ENCODE data around the gene ZNRD2.
"Not testable (repeated sequence)": the region's sequence is repeated elsewhere in the genome, so short reads cannot be mapped to it uniquely, and the experiment has no call there.

The ZNRD2 gene

DNA sequence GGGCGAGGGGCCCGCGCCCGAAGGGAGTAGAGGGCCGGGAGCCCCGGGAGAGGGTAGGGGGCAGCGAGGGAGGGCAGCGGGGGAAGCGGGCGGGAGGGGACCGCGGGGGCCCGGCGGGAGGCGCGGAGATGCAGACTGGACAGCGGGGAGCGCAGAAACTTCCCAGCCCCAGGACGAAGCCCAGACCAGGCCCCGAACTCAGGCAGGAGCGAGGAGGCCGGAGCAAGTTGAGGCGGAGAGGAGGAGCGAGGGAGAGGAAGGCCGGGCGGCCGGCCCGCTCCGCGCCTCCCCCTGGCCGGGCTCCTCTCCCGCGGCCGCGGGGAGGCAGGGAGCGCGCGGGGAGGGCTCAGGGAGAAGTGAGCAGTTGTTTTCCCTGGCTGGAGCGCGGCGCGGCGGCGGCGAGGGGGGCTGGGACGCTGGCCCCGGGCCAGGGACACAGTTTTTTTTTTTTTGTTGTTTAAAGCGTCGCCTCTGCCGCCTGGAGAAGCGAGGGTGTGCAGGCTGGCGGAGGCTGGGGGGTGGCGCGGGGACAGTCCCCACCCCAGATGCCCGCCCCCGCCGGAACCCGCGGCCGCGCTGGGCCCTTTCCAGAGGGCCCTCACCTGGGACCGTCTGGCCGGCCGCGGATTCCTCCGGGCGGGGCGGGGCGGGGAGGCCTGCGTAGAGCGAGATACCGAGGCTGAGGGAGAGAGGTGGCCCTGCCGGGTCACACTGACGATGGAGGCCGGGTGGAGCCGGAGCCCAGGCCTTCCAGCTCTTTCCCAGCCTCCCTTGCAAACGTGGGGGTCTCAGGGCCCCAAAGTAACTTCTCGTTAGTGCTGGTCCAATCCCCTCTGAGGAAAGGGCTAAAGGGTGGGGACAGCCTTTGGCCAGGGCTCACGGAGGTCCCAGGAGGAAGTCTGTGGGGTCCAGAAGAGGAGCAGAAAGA, 12.0 kb upstream of the ZNRD2 start, which contains the start of gene LTBP3:
Gene LTBP3 (minus strand): TSS at position 358 of the 928 bp plus-strand sequence. CDS start 400 bp downstream, outside the sequence.
- Mint-ChIP-seq H3K27me3 (no peaks in the 10 kb centered on the region), H3K4me1 (ENCODE audit: low read depth) (peaks cover 58% of the 10 kb centered on the region), H3K9me3 (ENCODE audit: low read depth) (no peaks in the 10 kb centered on the region), H3K4me3 (peak within 1 kb of the TSS; percentile 88), H3K36me3 (no peaks in the 10 kb centered on the region), H3K27ac (peak within 1 kb of the TSS; percentile 94)

DNA sequence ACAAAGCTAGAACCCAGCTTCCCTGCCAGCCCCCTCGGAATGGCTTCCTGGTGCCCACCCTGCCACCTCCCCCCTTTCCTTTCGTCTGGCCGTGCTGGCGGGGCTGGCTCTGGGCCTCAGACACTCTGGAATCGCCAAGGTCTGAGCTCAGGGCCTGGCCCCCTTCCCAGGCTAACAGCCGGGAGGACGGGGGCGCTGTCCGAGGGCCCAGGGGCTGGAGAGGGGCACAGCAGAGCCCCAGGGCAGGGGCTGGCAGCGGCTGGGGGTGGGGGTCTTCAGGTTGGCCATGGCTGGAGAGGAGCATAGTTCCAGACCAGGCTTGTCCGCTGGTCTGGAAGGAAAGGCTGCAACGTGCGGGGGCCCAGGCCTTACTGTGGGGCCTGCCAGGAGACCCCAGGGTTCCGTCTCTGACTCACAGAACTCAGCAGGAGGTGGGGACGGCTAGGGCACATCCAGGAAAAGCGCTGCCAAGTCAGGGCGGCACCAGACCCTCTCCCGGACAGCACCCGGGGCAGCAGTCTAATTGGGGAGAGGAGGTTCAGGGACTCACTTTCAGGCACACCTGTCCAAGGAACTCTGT, 11.3 kb upstream of the ZNRD2 start:
- Mint-ChIP-seq H3K4me1 (ENCODE audit: low read depth) (peaks cover 57% of the 10 kb centered on the region), H3K9me3 (ENCODE audit: low read depth) (no peaks in the 10 kb centered on the region), H3K27ac (peak overlapping the region; percentile 81), H3K4me3 (peak overlapping the region; percentile 62), H3K27me3 (no peaks in the 10 kb centered on the region), H3K36me3 (no peaks in the 10 kb centered on the region)

DNA sequence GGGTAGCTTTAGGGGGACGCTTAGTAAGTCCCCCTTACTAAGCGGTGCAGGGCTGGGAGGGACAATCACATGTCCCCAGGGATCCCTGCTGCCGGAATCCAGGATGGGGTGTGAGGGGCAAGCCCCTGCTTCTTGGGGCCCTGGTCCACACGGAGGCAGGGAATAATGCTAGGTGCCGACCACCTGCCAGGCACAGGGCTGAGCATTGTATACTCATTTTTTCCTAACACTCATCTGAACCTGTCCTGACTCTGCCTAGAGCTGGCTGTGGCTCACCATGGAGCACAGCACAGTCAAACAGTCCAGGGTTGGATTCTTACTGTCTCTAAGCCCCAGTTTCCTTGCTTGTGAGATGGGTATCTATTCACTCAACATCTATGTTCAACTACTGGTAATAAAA, 10.7 kb upstream of the ZNRD2 start:
- H3K36me3 Mint-ChIP-seq, result no peaks in the 10 kb centered on the region
- H3K27me3 Mint-ChIP-seq, result no peaks in the 10 kb centered on the region
- H3K9me3 Mint-ChIP-seq (ENCODE audit: low read depth), result no peaks in the 10 kb centered on the region
- peak overlapping the region; percentile 62 for H3K4me3 Mint-ChIP-seq
- H3K27ac Mint-ChIP-seq, result peak overlapping the region; percentile 81
- H3K4me1 Mint-ChIP-seq (ENCODE audit: low read depth), result peaks cover 53% of the 10 kb centered on the region

GRCh38 chr11:65559951-65560537, 10.2 kb upstream of the ZNRD2 start:
- H3K36me3 Mint-ChIP-seq, result no peaks in the 10 kb centered on the region
- H3K27me3 Mint-ChIP-seq, result no peaks in the 10 kb centered on the region
- H3K4me1 Mint-ChIP-seq (ENCODE audit: low read depth), result peaks cover 52% of the 10 kb centered on the region
- H3K4me3 Mint-ChIP-seq, result peak overlapping the region; percentile 30
- no peaks in the 10 kb centered on the region for H3K9me3 Mint-ChIP-seq (ENCODE audit: low read depth)
- peak overlapping the region; percentile 81 for H3K27ac Mint-ChIP-seq

DNA sequence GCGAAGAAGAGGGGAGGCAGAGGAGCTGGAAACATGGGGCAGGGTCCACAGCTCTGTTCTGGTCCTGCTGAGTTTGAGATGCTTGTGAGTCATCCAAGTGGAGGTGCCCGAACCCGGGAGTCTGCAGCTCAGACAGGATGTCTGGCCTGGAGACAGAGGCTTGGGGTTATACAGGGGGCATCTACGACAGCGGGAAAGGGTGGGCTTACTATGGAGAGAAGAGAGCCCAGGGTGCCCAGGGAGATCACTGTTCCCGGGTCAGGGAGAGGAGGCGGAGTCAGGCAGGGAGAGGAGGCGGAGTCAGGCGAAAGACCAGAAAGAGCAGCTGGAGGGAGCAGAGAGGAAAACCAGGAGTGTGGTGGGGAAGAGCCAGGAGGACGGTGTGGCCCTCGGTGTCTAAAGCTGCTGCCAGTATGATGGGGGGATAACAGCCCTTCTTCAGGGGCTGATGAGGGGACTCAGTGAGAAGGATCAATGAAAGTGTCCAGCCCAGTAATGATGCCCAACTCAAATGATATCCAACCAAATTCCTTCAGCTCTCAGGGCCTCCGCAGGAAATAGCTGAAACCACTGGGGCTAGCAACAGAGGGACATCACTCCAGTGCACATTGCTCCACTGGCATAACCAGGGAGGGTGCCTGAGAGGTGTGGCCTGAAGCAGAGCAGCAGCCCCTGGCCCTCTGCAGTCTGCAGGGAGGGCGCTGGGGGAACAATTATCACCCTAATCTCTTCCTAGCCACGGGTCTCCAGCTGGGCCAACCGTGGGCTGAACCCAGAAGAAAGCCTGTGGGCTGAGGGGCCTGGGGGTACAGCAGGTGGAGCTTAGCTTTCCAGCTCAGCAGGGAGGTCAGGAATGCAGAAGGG, 9.5 kb upstream of the ZNRD2 start:
- Mint-ChIP-seq H3K9me3 (ENCODE audit: low read depth) (no peaks in the 10 kb centered on the region), H3K4me3 (peak overlapping the region; percentile 30), H3K27me3 (no peaks in the 10 kb centered on the region), H3K36me3 (no peaks in the 10 kb centered on the region), H3K4me1 (ENCODE audit: low read depth) (peaks cover 52% of the 10 kb centered on the region), H3K27ac (peak overlapping the region; percentile 81)

GRCh38 chr11:65562020-65562419, 8.3 kb upstream of the ZNRD2 start:
- Mint-ChIP-seq H3K4me1 (ENCODE audit: low read depth) (peaks cover 53% of the 10 kb centered on the region), H3K27me3 (no peaks in the 10 kb centered on the region), H3K36me3 (no peaks in the 10 kb centered on the region), H3K27ac (peak overlapping the region; percentile 34), H3K9me3 (ENCODE audit: low read depth) (no peaks in the 10 kb centered on the region), H3K4me3 (peak overlapping the region; percentile 5)

DNA sequence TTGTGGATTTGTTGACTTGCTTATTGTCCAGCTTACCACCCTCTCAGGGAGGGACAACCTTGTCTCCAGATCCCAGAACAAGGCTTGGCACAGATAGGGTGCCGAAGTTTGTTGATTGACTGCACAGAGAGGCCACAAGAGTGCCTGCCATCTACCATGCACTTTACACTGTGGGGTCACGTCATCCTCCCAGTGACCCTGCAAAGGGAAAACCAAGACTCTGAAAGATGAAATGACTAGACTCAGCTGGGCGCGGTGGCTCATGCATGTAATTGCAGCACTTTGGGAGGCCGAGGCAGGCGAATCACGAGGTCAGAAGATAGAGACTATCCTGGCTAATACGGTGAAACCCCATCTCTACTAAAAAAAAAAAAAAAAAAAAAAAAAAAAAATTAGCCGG, 7.5 kb upstream of the ZNRD2 start:
- H3K9me3 Mint-ChIP-seq (ENCODE audit: low read depth), result no peaks in the 10 kb centered on the region
- H3K36me3 Mint-ChIP-seq, result no peaks in the 10 kb centered on the region
- H3K27ac Mint-ChIP-seq, result peak overlapping the region; percentile 41
- no peak overlapping the region for H3K4me3 Mint-ChIP-seq
- H3K27me3 Mint-ChIP-seq, result no peaks in the 10 kb centered on the region
- peaks cover 51% of the 10 kb centered on the region for H3K4me1 Mint-ChIP-seq (ENCODE audit: low read depth)

- peaks cover 3% of the 10 kb centered on the region for H3K36me3 Mint-ChIP-seq
- no peak overlapping the region for H3K4me3 Mint-ChIP-seq
- H3K27me3 Mint-ChIP-seq, result no peaks in the 10 kb centered on the region
- H3K4me1 Mint-ChIP-seq (ENCODE audit: low read depth), result peaks cover 56% of the 10 kb centered on the region
- no peaks in the 10 kb centered on the region for H3K9me3 Mint-ChIP-seq (ENCODE audit: low read depth)
- H3K27ac Mint-ChIP-seq, result peak overlapping the region; percentile 86
Measured at GRCh38 chr11:65563601-65564000, 6.7 kb upstream of the ZNRD2 start.

- H3K9me3 Mint-ChIP-seq (ENCODE audit: low read depth); H3K36me3 Mint-ChIP-seq; H3K27me3 Mint-ChIP-seq: not testable (repeated sequence)
- Mint-ChIP-seq H3K4me1 (ENCODE audit: low read depth) (peaks cover 54% of the 10 kb centered on the region), H3K27ac (peak overlapping the region; percentile 96), H3K4me3 (peak overlapping the region; percentile 74)
Measured at GRCh38 chr11:65564879-65565559, 5.3 kb upstream of the ZNRD2 start.

DNA sequence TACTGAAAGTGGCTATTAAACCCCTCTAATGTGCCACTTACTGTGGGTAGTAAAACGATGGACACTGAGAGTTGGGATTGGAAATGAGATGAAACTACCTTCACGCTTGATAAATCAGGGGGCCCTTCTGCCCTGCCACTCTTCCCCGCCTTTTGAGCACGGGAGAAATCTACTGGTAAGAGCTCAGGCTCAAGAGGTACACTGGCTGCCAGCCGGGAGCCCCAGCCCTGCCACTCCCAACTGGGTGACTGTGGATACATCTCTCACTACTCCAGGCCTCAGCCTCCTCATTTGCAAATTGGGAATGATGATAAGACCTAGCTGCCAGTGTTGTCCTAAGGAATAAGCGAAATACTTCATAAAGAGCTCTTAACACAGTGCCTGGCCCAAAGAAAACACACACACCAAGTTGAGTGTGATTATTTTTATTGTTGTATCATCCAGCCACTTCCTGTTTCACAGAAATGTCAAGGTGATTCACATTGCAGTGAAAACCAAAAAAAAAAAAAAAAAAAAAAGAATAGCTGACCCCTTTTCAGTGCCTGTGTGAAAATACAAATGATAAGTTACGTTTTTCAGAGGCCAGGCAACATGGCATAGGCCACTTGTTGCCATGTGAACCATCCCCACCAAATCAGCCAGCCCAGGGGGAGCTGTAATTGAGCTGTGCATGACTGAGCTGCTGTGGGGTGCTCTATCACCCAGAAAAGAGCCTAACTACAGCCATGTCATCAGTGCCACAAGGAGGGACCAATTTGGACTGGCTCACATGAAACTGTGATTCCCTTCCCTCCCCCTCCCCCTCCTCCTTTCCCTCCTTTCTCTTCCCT, 4.4 kb upstream of the ZNRD2 start:
- peak overlapping the region; percentile 96 for H3K27ac Mint-ChIP-seq
- peaks cover 5% of the 10 kb centered on the region for H3K36me3 Mint-ChIP-seq
- peaks cover 50% of the 10 kb centered on the region for H3K4me1 Mint-ChIP-seq (ENCODE audit: low read depth)
- H3K27me3 Mint-ChIP-seq, result no peaks in the 10 kb centered on the region
- peak overlapping the region; percentile 74 for H3K4me3 Mint-ChIP-seq
- no peaks in the 10 kb centered on the region for H3K9me3 Mint-ChIP-seq (ENCODE audit: low read depth)

- no peaks in the 10 kb centered on the region for H3K27me3 Mint-ChIP-seq
- peaks cover 8% of the 10 kb centered on the region for H3K36me3 Mint-ChIP-seq
- peak overlapping the region; percentile 99 for H3K4me3 Mint-ChIP-seq
- H3K27ac Mint-ChIP-seq, result peak overlapping the region; percentile 99
- peaks cover 65% of the 10 kb centered on the region for H3K4me1 Mint-ChIP-seq (ENCODE audit: low read depth)
- H3K9me3 Mint-ChIP-seq (ENCODE audit: low read depth), result no peaks in the 10 kb centered on the region
Measured at GRCh38 chr11:65569164-65569972, 909 bp upstream of the ZNRD2 start.

GRCh38 chr11:65571420-65571819, 1.1 kb downstream of the ZNRD2 start:
- Mint-ChIP-seq H3K27ac (peak overlapping the region; percentile 83), H3K9me3 (ENCODE audit: low read depth) (no peaks in the 10 kb centered on the region), H3K27me3 (no peaks in the 10 kb centered on the region), H3K4me1 (ENCODE audit: low read depth) (peaks cover 58% of the 10 kb centered on the region), H3K36me3 (peaks cover 8% of the 10 kb centered on the region), H3K4me3 (peak overlapping the region; percentile 99)

DNA sequence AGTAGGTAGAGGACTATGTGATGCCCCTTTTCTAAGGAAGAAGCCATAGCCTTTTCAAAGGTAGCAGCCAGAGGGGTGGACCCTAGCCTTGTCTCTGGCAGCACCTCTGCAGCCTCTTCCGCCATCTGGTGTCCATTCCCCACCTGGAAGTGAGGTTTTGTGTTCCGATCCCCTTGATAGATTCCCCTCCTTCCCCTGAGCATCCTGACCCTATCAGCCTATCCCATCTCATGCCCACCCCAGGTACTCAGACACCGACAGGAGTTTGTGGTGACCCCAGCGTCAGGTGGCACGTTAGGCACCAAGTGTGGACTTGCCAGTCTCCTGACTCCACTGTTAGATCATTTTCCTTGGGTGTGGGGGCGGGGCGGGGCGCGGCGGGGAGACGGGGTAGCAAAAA, 1.7 kb downstream of the ZNRD2 start:
- peaks cover 8% of the 10 kb centered on the region for H3K36me3 Mint-ChIP-seq
- H3K27ac Mint-ChIP-seq, result peak overlapping the region; percentile 83
- H3K4me1 Mint-ChIP-seq (ENCODE audit: low read depth), result peaks cover 58% of the 10 kb centered on the region
- H3K9me3 Mint-ChIP-seq (ENCODE audit: low read depth), result no peaks in the 10 kb centered on the region
- H3K27me3 Mint-ChIP-seq, result no peaks in the 10 kb centered on the region
- H3K4me3 Mint-ChIP-seq, result peak overlapping the region; percentile 99

Measured in activated naive CD8-positive, alpha-beta T cell (primary cell).